ENCODE data around the gene RABEPK. TPM values are rescaled to one million over a fixed set of nuclear protein-coding genes. Genes with fewer than 3 reads are reported as not detected.

The RABEPK gene
- total and polyA plus RNA-seq, 2 of the 4 experiments (the other 2 are of a cell fraction) = 43.9 to 59.7 TPM

GRCh38 chr9:125238915-125239446 lies 38.6 kb downstream of the RABEPK start:
- TF ChIP-seq CTCF (conservative IDR thresholded peaks at IDR 0.05; ENCODE audit: low read depth, low read length) = no peak
- TF ChIP-seq CHD1 (IDR thresholded peaks at IDR 0.05; ENCODE audit: low read depth, low read length) = 0 out of 2 replicates have a peak, but pooled peaks have one; percentile 15
- no peak for TF ChIP-seq ELK1 (IDR thresholded peaks at IDR 0.05; ENCODE audit: borderline replicate concordance, low read depth, low read length)

More at GRCh38 chr9:125238915-125239446, 38.6 kb downstream of the RABEPK start:
- ATAC-seq (ENCODE audit: low read depth) = no peak
- Histone ChIP-seq H2BK20ac (ENCODE audit: low read depth, low read length) (no peak overlapping the region), H3K9me1 (ENCODE audit: insufficient read depth, low read length) (no peaks in the 10 kb centered on the region), H3K27ac (ENCODE audit: insufficient read depth, low read length) (no peak overlapping the region), H3K4me3 (ENCODE audit: insufficient read depth, low read depth, low read length) (peak overlapping the region; percentile 11; the same call in 1 of the 2 replicates), H3K4me2 (ENCODE audit: low read depth, low read length) (peak overlapping the region; percentile 54), H4K20me1 (ENCODE audit: insufficient read depth, low read length) (peaks cover 69% of the 10 kb centered on the region), H4K91ac (ENCODE audit: insufficient read depth, low read depth, low read length) (no peak overlapping the region), H4K8ac (ENCODE audit: low read depth in 2 of 2, low read length in 2 of 2) (no peak overlapping the region), H2AK9ac (replicated peaks; ENCODE audit: low read depth, low read length, poor library complexity) (no peak overlapping the region), H3K56ac (ENCODE audit: extremely low read depth, insufficient read depth, low read length) (no peak overlapping the region), H2AK5ac (ENCODE audit: low read depth, low read length) (no peak overlapping the region), H3K36me3 (ENCODE audit: control insufficient read depth, insufficient read depth, low read length) (peaks cover 35% of the 10 kb centered on the region), H3K9ac (ENCODE audit: low read depth, low read length) (peak overlapping the region; percentile 6; the same call in 1 of the 2 replicates), H3K14ac (replicated peaks; ENCODE audit: low read depth, low read length) (no peak overlapping the region), H3K4me1 (ENCODE audit: control insufficient read depth, insufficient read depth, low read length) (peaks cover 6% of the 10 kb centered on the region), H2BK15ac (ENCODE audit: low read depth, low read length) (no peak overlapping the region), H4K5ac (ENCODE audit: low read depth, low read length) (no peak overlapping the region), H2BK120ac (ENCODE audit: low read depth, low read length) (no peak overlapping the region), H3K18ac (ENCODE audit: low read depth, low read length) (no peak overlapping the region), H2AFZ (replicated peaks; ENCODE audit: low read length, poor library complexity) (no peak overlapping the region), H3K27me3 (ENCODE audit: control insufficient read depth, insufficient read depth, low read length) (no peaks in the 10 kb centered on the region), H2BK5ac (ENCODE audit: low read depth, low read length, poor library complexity, severe bottlenecking) (no peak overlapping the region), H3K9me3 (ENCODE audit: control insufficient read depth, insufficient read depth, low read length) (no peaks in the 10 kb centered on the region), H3K4ac (ENCODE audit: low read depth, low read length) (no peak overlapping the region), H3K23ac (ENCODE audit: low read depth, low read length) (peak overlapping the region; percentile 39; the same call in 1 of the 2 replicates), H3K79me1 (ENCODE audit: low read depth in 1 of 2, low read length in 2 of 2) (peaks cover 8 to 42% of the 10 kb centered on the region in 2 experiments)
- no peak for DNase-seq
- in situ Hi-C loops (cut with MboI; ENCODE audit: low sequenced_read_pairs) (no loop called here), intact Hi-C loops (cut with micrococcal nuclease) (no loop called here), dilution Hi-C loops (cut with HindIII; ENCODE audit: low sequenced_read_pairs, unreplicated experiment) (no loop called here)
- no TSS peak for BruUV-seq (replicated peaks)
- ChIA-PET CTCF (interaction anchor here (0.6 kb wide), 1 partner anchor 13 kb away, joined by 4 read pairs; no protein-coding TSS in a partner anchor), POLR2A (ENCODE audit: unreplicated experiment) (no interaction called here)
- WGBS, 2 experiments (ENCODE audit: extremely low coverage in 2 of 2, insufficient read length in 1 of 2) = 95% methylated on average over 4 of the region's 14 CpGs; no CpG with 5 or more reads in 1 of the 2 experiments
